Calu3 (cell line): ENCODE measurements around the gene CCN2. TPM values are rescaled to one million over a fixed set of nuclear protein-coding genes. Genes with fewer than 3 reads are reported as not detected.

Experiments
- BruUV-seq: library from RNA; stranded (reverse); fragments of 400-500 nt; replicated peaks from 2 replicates; lab custom pipeline; 2021; lab: Mats Ljungman, UMichigan
- CTCF ChIA-PET: fragments of 300-600 bp; sonication (Branson Sonifier 250); formaldehyde crosslinking; loops from one replicate; lab custom pipeline; 2022; ENCODE audit warnings: antibody characterized with exemption; lab: Charles Lee
- DNase-seq: peaks from one replicate; pipeline ENCODE4 v3.0.0; 2022
- H3K27ac Mint-ChIP-seq: one replicate; pipeline ENCODE4 v1.8.0; 2022; ENCODE audit warnings: mixed read lengths; ENCODE audit not compliant: unreplicated experiment
- H3K27me3 Mint-ChIP-seq: one replicate; pipeline ENCODE4 v1.8.0; 2022; ENCODE audit warnings: mixed read lengths; ENCODE audit not compliant: unreplicated experiment
- H3K36me3 Mint-ChIP-seq: one replicate; pipeline ENCODE4 v1.8.0; 2022; ENCODE audit warnings: mild to moderate bottlenecking, moderate library complexity, mixed read lengths; ENCODE audit not compliant: insufficient read depth, unreplicated experiment
- H3K4me1 Mint-ChIP-seq: one replicate; pipeline ENCODE4 v1.8.0; 2022; ENCODE audit warnings: mild to moderate bottlenecking, low read depth, mixed read lengths; ENCODE audit not compliant: unreplicated experiment
- H3K4me3 Mint-ChIP-seq: one replicate; pipeline ENCODE4 v1.8.0; 2022; ENCODE audit warnings: mild to moderate bottlenecking, low read depth, moderate library complexity, mixed read lengths; ENCODE audit not compliant: unreplicated experiment
- H3K9me3 Mint-ChIP-seq: one replicate; pipeline ENCODE4 v1.8.0; 2022; ENCODE audit warnings: low read depth, mixed read lengths; ENCODE audit not compliant: unreplicated experiment
- intact Hi-C: fragments of 100-400 bp; cut with micrococcal nuclease; formaldehyde crosslinking; loops from one replicate; pipeline ENCODE4 v1.10.0; 2022; ENCODE audit not compliant: unreplicated experiment
- total RNA-seq: library from RNA; stranded (reverse); gene quantifications from 2 replicates; pipeline ENCODE4 v1.2.3, GENCODE V29; 2022
- TF ChIP-seq, protein P1 (sequence below): fragments of 200-600 bp; IDR thresholded peaks from one replicate; pipeline ENCODE4 v1.8.0; 2022; ENCODE audit warnings: antibody characterized with exemption; ENCODE audit not compliant: unreplicated experiment

Gene CCN2
- total RNA-seq, 1 experiment from 2014 or later = 373 TPM

DNA sequence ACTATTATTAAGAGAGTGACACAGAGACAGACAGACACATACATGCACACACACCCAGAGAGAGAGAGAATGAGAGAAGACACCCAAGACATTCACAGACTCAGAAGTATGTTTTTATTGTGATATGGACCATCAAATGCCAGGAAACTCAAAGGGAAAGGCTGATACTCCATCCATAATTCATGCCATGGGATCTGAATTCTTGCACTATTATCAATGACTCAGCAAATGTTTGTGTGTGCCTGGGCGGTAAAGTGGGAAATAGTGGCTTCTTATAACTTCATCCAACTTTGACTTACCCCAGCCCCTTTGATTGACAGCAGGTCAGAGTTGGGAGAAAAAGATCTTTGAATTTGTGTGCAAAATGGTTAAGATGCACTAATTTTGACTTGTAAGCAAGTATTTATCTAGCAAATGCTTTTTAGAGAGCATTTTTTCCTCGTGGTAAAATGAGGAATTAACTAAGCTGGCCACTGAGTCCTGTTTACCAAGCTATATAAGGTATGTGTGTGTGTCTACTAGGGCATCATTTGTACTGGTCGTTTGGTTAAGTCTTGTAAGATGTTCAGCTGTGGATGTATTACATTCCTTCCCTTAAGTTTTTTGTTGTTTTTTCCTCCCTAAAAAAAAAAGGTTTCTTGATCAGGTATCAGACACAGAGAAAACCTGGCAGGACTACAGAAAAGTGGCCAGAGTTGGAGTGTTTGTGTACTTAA, 3.0 kb upstream of the CCN2 start:
- H3K4me3 Mint-ChIP-seq = peak overlapping the region; percentile 15
- H3K27ac Mint-ChIP-seq = peak overlapping the region; percentile 86
- CTCF ChIA-PET = interaction anchor here (0.6 to 1.1 kb wide), 3 partner anchors 27 to 207 kb away, joined by 3 to 6 read pairs (median 5); no protein-coding TSS in a partner anchor
- intact Hi-C loops = loop anchor here (2.0 to 10.0 kb wide), 4 partner anchors 27 to 261 kb away; no protein-coding TSS in a partner anchor
- BruUV-seq = no TSS peak
- no peaks in the 10 kb centered on the region for H3K27me3 Mint-ChIP-seq
- peaks cover 34% of the 10 kb centered on the region for H3K36me3 Mint-ChIP-seq
- TF ChIP-seq, protein P1, sequence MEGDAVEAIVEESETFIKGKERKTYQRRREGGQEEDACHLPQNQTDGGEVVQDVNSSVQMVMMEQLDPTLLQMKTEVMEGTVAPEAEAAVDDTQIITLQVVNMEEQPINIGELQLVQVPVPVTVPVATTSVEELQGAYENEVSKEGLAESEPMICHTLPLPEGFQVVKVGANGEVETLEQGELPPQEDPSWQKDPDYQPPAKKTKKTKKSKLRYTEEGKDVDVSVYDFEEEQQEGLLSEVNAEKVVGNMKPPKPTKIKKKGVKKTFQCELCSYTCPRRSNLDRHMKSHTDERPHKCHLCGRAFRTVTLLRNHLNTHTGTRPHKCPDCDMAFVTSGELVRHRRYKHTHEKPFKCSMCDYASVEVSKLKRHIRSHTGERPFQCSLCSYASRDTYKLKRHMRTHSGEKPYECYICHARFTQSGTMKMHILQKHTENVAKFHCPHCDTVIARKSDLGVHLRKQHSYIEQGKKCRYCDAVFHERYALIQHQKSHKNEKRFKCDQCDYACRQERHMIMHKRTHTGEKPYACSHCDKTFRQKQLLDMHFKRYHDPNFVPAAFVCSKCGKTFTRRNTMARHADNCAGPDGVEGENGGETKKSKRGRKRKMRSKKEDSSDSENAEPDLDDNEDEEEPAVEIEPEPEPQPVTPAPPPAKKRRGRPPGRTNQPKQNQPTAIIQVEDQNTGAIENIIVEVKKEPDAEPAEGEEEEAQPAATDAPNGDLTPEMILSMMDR = no peak
- DNase-seq = no peak
- peaks cover 59% of the 10 kb centered on the region for H3K4me1 Mint-ChIP-seq
- H3K9me3 Mint-ChIP-seq = no peaks in the 10 kb centered on the region

DNA sequence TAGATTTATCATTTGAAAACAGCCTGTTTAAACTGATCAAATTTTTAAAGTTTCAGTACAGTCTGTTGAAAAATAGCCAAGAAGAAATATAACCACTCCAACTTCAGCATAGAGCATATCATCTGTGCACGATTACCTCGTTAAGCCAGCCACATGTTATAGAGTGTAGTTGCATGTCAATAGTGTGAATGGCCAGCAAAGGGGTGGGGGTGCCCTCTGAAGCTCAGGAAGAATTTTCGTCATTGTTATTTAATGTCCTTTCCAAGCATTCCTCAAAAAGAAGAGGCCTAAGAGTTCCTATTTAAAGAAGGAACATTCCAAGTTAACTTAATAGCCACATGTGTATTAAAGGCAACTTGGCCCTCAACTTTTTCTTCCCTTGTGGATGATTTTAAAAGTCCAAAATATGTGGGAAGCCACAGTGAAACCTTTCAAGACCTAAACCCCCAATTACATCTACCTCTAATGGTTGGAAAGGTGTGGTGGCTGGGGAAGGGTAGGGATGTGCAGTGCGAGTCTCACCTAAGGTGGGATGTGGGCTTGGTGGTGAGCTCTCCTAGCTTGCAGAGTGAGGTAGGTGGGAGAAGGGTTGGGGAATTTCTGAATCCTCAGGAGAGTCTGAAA, 1.8 kb upstream of the CCN2 start:
- Mint-ChIP-seq H3K4me3 (no peak overlapping the region), H3K9me3 (no peaks in the 10 kb centered on the region)
- CTCF ChIA-PET = no interaction called here

DNA sequence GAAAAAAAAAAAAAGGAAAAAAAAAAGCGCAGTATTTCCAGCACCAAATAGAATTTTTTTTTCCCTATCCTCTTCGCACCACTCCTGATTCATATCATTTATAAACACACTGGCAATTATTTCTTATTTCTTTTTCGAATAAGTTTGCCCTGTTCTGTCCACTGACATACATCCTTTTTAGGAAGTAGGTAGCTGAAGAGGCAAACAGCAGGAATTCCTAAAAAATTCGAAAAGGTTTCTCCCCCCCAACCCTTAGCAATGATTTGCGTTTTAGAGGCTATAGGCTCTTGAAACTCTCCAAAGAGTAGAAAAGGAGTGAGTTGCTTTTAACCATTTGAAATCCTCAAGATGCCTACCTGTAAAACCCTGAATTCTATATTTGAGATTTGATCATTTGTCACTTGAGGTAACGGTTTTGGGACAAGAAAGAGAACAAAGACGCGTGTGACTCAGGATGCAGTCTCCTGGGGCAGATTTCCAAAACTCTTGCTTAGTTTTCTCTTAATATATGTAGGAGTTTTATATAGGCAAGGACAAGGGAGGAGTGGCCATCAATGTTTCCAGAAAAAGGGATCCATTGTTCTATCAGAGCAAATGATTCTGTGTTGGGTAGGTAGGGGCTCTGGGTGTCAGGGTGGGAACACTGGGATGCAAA, 531 bp upstream of the CCN2 start:
- Mint-ChIP-seq H3K4me1 (peaks cover 60% of the 10 kb centered on the region), H3K4me3 (peak overlapping the region; percentile 85), H3K27me3 (no peaks in the 10 kb centered on the region), H3K9me3 (no peaks in the 10 kb centered on the region), H3K27ac (peak overlapping the region; percentile 97), H3K36me3 (peaks cover 59% of the 10 kb centered on the region)
- DNase-seq = no peak
- intact Hi-C loops = loop anchor here (2.0 to 10.0 kb wide), 2 partner anchors 209 to 263 kb away; no protein-coding TSS in a partner anchor
- no TSS peak for BruUV-seq
- CTCF ChIA-PET = interaction anchor here (0.6 to 2.7 kb wide), 12 partner anchors 7 to 266 kb away, joined by 3 to 12 read pairs (median 5); no protein-coding TSS in a partner anchor
- TF ChIP-seq, protein P1 = no peak

More for the DNA sequence above, 1.8 kb upstream of the CCN2 start:
- no peak overlapping the region for H3K27ac Mint-ChIP-seq
- BruUV-seq = no TSS peak
- TF ChIP-seq, protein P1 = no peak
- H3K27me3 Mint-ChIP-seq = no peaks in the 10 kb centered on the region
- H3K36me3 Mint-ChIP-seq = peaks cover 46% of the 10 kb centered on the region
- no peak for DNase-seq
- intact Hi-C loops = loop anchor here (10.0 kb wide), 1 partner anchor 262 kb away; no protein-coding TSS in a partner anchor
- H3K4me1 Mint-ChIP-seq = peaks cover 53% of the 10 kb centered on the region
